DOHH2 (cell line): Measurements from ENCODE around the gene DUSP10.

Experiments used
- CTCF ChIP-seq: fragments of 200-600 bp; sonication (generic); IDR thresholded peaks from one replicate; pipeline ENCODE4 v1.5.1; 2014; ENCODE audit warnings: antibody characterized with exemption, mild to moderate bottlenecking, low read depth, low read length; ENCODE audit not compliant: poor library complexity, severe bottlenecking
- EZH2phosphoT487 ChIP-seq: fragments of 200-600 bp; sonication (generic); IDR thresholded peaks from 2 replicates; pipeline ENCODE4 v1.6.1; 2017; ENCODE audit warnings: borderline replicate concordance, mild to moderate bottlenecking, antibody characterized with exemption, low read length, moderate library complexity, mixed read lengths

- no peak for TF ChIP-seq CTCF
- no peak for TF ChIP-seq EZH2phosphoT487
These were observed 46.6 kb downstream of the DUSP10 start for GRCh38 chr1:221695301-221695700.
